Naive B cell (primary cell): Measurements from ENCODE around the gene GALNT17. TPM values are rescaled to one million over a fixed set of nuclear protein-coding genes. Genes with fewer than 3 reads are reported as not detected.

Experiments
- ATAC-seq, 2 donors: fragments of 150-1000 bp; cut with Tn5 transposase; 2 replicates each; pipeline ENCODE4 v1.10.0; 2021; ENCODE audit warnings: low read depth in 2 of 2, mild to moderate bottlenecking in 2 of 2, moderate library complexity in 2 of 2
- DNase-seq: peaks from one replicate; pipeline ENCODE4 v3.0.0; 2022
- H3K27ac Mint-ChIP-seq, 6 donors: one replicate each; pipeline ENCODE4 v1.8.0; 2020 to 2022; ENCODE audit warnings: mild to moderate bottlenecking in 6 of 6, mixed read lengths in 6 of 6, moderate library complexity in 5 of 6, inconsistent platforms in 2 of 6
- H3K27me3 Mint-ChIP-seq, 3 donors: one replicate each; pipeline ENCODE4 v1.8.0; 2021 to 2022; ENCODE audit warnings: mixed read lengths in 3 of 3, mild to moderate bottlenecking in 1 of 3
- H3K36me3 Mint-ChIP-seq, 2 donors: one replicate each; pipeline ENCODE4 v1.8.0; 2020 to 2022; ENCODE audit warnings: mixed read lengths in 2 of 2, inconsistent platforms in 1 of 2, mild to moderate bottlenecking in 1 of 2
- H3K4me1 Mint-ChIP-seq, 3 donors: one replicate each; pipeline ENCODE4 v1.8.0; 2020 to 2022; ENCODE audit warnings: mixed read lengths in 3 of 3, inconsistent platforms in 1 of 3, mild to moderate bottlenecking in 1 of 3, moderate library complexity in 1 of 3
- H3K4me3 Mint-ChIP-seq, 8 donors: one replicate each; pipeline ENCODE4 v1.8.0; 2020 to 2022; ENCODE audit warnings: mild to moderate bottlenecking in 8 of 8, mixed read lengths in 8 of 8, moderate library complexity in 8 of 8, inconsistent platforms in 2 of 8
- H3K9me3 Mint-ChIP-seq, 7 donors: one replicate each; pipeline ENCODE4 v1.8.0; 2020 to 2022; ENCODE audit warnings: mixed read lengths in 7 of 7, mild to moderate bottlenecking in 5 of 7, inconsistent platforms in 2 of 7, moderate library complexity in 1 of 7
- polyA plus RNA-seq, 6 donors: library from polyadenylated mRNA; unstranded; fragments of 300-500 nt; fragmentation: Illumina TruSeq; gene quantifications; one replicate each; pipeline ENCODE4 v1.2.3, GENCODE V29; 2021; ENCODE audit warnings: low read depth in 6 of 6

The GALNT17 gene
- polyA plus RNA-seq, 6 donors from 2014 or later = not detected

- Mint-ChIP-seq H3K4me3 (no peak overlapping the region), H3K9me3 (peaks cover 2 to 28% (median 8%) of the 10 kb centered on the region in 7 donors), H3K4me1 (no peaks in the 10 kb centered on the region), H3K36me3 (no peaks in the 10 kb centered on the region), H3K27me3 (no peaks in the 10 kb centered on the region), H3K27ac (no peak overlapping the region)
- DNase-seq (no peak), ATAC-seq (no peak)
Observed at GRCh38 chr7:71465741-71466189, 333.8 kb downstream of the GALNT17 start.

- no peak overlapping the region for H3K27ac Mint-ChIP-seq
- DNase-seq = no peak
- H3K36me3 Mint-ChIP-seq = no peaks in the 10 kb centered on the region
Observed at GRCh38 chr7:71466448-71467145, 334.7 kb downstream of the GALNT17 start.

GRCh38 chr7:71470326-71470725 is 338.4 kb downstream of the GALNT17 start:
- peaks cover 0 to 20% (median 5%) of the 10 kb centered on the region in 7 donors for H3K9me3 Mint-ChIP-seq
- no peak for DNase-seq
- H3K27me3 Mint-ChIP-seq = no peaks in the 10 kb centered on the region
- no peaks in the 10 kb centered on the region for H3K36me3 Mint-ChIP-seq
- no peaks in the 10 kb centered on the region for H3K4me1 Mint-ChIP-seq
- no peak overlapping the region for H3K27ac Mint-ChIP-seq
- ATAC-seq = no peak
- no peak overlapping the region for H3K4me3 Mint-ChIP-seq

More at GRCh38 chr7:71466448-71467145, 334.7 kb downstream of the GALNT17 start:
- Mint-ChIP-seq H3K9me3 (peaks cover 4 to 24% (median 8%) of the 10 kb centered on the region in 7 donors), H3K27me3 (no peaks in the 10 kb centered on the region), H3K4me3 (no peak overlapping the region), H3K4me1 (no peaks in the 10 kb centered on the region)
- ATAC-seq = no peak

GRCh38 chr7:71470830-71471229 is 338.9 kb downstream of the GALNT17 start:
- Mint-ChIP-seq H3K4me3 (no peak overlapping the region), H3K27me3 (no peaks in the 10 kb centered on the region), H3K4me1 (no peaks in the 10 kb centered on the region), H3K27ac (no peak overlapping the region), H3K36me3 (no peaks in the 10 kb centered on the region), H3K9me3 (peaks cover 0 to 17% (median 5%) of the 10 kb centered on the region in 7 donors)
- no peak for DNase-seq
- no peak for ATAC-seq

GRCh38 chr7:71472962-71473361 is 341.0 kb downstream of the GALNT17 start:
- Mint-ChIP-seq H3K4me3 (no peak overlapping the region), H3K27me3 (no peaks in the 10 kb centered on the region), H3K27ac (no peak overlapping the region), H3K36me3 (no peaks in the 10 kb centered on the region), H3K9me3 (peaks cover 0 to 13% (median 4%) of the 10 kb centered on the region in 7 donors), H3K4me1 (no peaks in the 10 kb centered on the region)
- no peak for DNase-seq
- no peak for ATAC-seq

GRCh38 chr7:71473366-71473967 is 341.5 kb downstream of the GALNT17 start:
- no peaks in the 10 kb centered on the region for H3K36me3 Mint-ChIP-seq
- no peak overlapping the region for H3K4me3 Mint-ChIP-seq
- H3K9me3 Mint-ChIP-seq = peaks cover 0 to 13% (median 4%) of the 10 kb centered on the region in 7 donors
- ATAC-seq (no peak), DNase-seq (no peak)
- H3K27me3 Mint-ChIP-seq = no peaks in the 10 kb centered on the region
- no peak overlapping the region for H3K27ac Mint-ChIP-seq
- no peaks in the 10 kb centered on the region for H3K4me1 Mint-ChIP-seq

GRCh38 chr7:71477441-71477840 is 345.5 kb downstream of the GALNT17 start:
- H3K36me3 Mint-ChIP-seq = no peaks in the 10 kb centered on the region
- H3K27me3 Mint-ChIP-seq = no peaks in the 10 kb centered on the region
- H3K27ac Mint-ChIP-seq = no peak overlapping the region
- H3K4me1 Mint-ChIP-seq = no peaks in the 10 kb centered on the region
- DNase-seq (no peak), ATAC-seq (no peak)
- H3K4me3 Mint-ChIP-seq = no peak overlapping the region
- peaks cover 0 to 8% (median 2%) of the 10 kb centered on the region in 7 donors for H3K9me3 Mint-ChIP-seq

- DNase-seq (no peak), ATAC-seq (no peak)
- Mint-ChIP-seq H3K27ac (no peak overlapping the region), H3K4me3 (no peak overlapping the region), H3K9me3 (peaks cover 0 to 8% (median 1%) of the 10 kb centered on the region in 7 donors), H3K27me3 (no peaks in the 10 kb centered on the region), H3K4me1 (no peaks in the 10 kb centered on the region), H3K36me3 (no peaks in the 10 kb centered on the region)
Observed at GRCh38 chr7:71479231-71479630, 347.3 kb downstream of the GALNT17 start.

- DNase-seq (no peak), ATAC-seq (no peak)
- Mint-ChIP-seq H3K36me3 (no peaks in the 10 kb centered on the region), H3K27ac (no peak overlapping the region), H3K9me3 (peaks cover 0 to 10% (median 1%) of the 10 kb centered on the region in 7 donors), H3K4me3 (no peak overlapping the region), H3K27me3 (no peaks in the 10 kb centered on the region), H3K4me1 (no peaks in the 10 kb centered on the region)
Observed at GRCh38 chr7:71480791-71481190, 348.8 kb downstream of the GALNT17 start.

- Mint-ChIP-seq H3K27ac (no peak overlapping the region), H3K27me3 (no peaks in the 10 kb centered on the region), H3K36me3 (no peaks in the 10 kb centered on the region), H3K4me1 (no peaks in the 10 kb centered on the region), H3K9me3 (peaks cover 0 to 8% (median 5%) of the 10 kb centered on the region in 7 donors), H3K4me3 (no peak overlapping the region)
- ATAC-seq (no peak), DNase-seq (no peak)
Observed at GRCh38 chr7:71482284-71482683, 350.3 kb downstream of the GALNT17 start.

- Mint-ChIP-seq H3K27ac (no peak overlapping the region), H3K27me3 (no peaks in the 10 kb centered on the region), H3K36me3 (no peaks in the 10 kb centered on the region), H3K4me1 (no peaks in the 10 kb centered on the region), H3K4me3 (no peak overlapping the region), H3K9me3 (peaks cover 0 to 8% (median 6%) of the 10 kb centered on the region in 7 donors)
- no peak for DNase-seq
- ATAC-seq = no peak
Observed at GRCh38 chr7:71484380-71484779, 352.4 kb downstream of the GALNT17 start.

GRCh38 chr7:71485586-71485985 is 353.6 kb downstream of the GALNT17 start:
- no peak for ATAC-seq
- H3K4me1 Mint-ChIP-seq = no peaks in the 10 kb centered on the region

GRCh38 chr7:71486414-71486813 is 354.5 kb downstream of the GALNT17 start:
- no peaks in the 10 kb centered on the region for H3K27me3 Mint-ChIP-seq
- H3K36me3 Mint-ChIP-seq = no peaks in the 10 kb centered on the region
- H3K27ac Mint-ChIP-seq = no peak overlapping the region
- DNase-seq = no peak
- H3K9me3 Mint-ChIP-seq = peaks cover 0 to 9% (median 7%) of the 10 kb centered on the region in 7 donors
- no peaks in the 10 kb centered on the region for H3K4me1 Mint-ChIP-seq
- ATAC-seq = no peak
- no peak overlapping the region for H3K4me3 Mint-ChIP-seq

More at GRCh38 chr7:71485586-71485985, 353.6 kb downstream of the GALNT17 start:
- H3K36me3 Mint-ChIP-seq = no peaks in the 10 kb centered on the region
- no peak overlapping the region for H3K27ac Mint-ChIP-seq
- H3K9me3 Mint-ChIP-seq = peaks cover 0 to 9% (median 7%) of the 10 kb centered on the region in 7 donors
- H3K27me3 Mint-ChIP-seq = no peaks in the 10 kb centered on the region
- no peak overlapping the region for H3K4me3 Mint-ChIP-seq
- DNase-seq = no peak
